Epithelial cell of proximal tubule (primary cell): ENCODE measurements around the gene ALDOB. TPM values are rescaled to one million over a fixed set of nuclear protein-coding genes. Genes with fewer than 3 reads are reported as not detected.

ENCODE experiments used
- DNase-seq: peaks from one replicate; pipeline ENCODE4 v3.0.0-alpha.2; 2011; ENCODE audit warnings: low read depth
- H3K4me3 ChIP-seq: 2 replicates; pipeline ENCODE4 v1.5.1; 2011; ENCODE audit warnings: low read depth, mild to moderate bottlenecking, low read length
- CTCF ChIP-seq: conservative IDR thresholded peaks from 2 replicates; pipeline ENCODE4 v1.5.1; 2012; ENCODE audit warnings: low read depth, mild to moderate bottlenecking, low read length
- total RNA-seq: library from RNA; depleted of rRNA; stranded (reverse); fragments of >200 nt; gene quantifications from 2 replicates; pipeline ENCODE4 v1.2.3, GENCODE V29; 2015

ALDOB gene
- total RNA-seq, 1 donor from 2014 or later, result not detected

- no peak overlapping the region for H3K4me3 ChIP-seq
- DNase-seq, result peak; percentile 57
- peak; percentile 90 for TF ChIP-seq CTCF
Measured at GRCh38 chr9:101458963-101459631, 23.5 kb upstream of the ALDOB start.

GRCh38 chr9:101457003-101457402 lies 21.4 kb upstream of the ALDOB start:
- H3K4me3 ChIP-seq, result no peak overlapping the region
- peak; percentile 28 for TF ChIP-seq CTCF
- DNase-seq, result no peak

GRCh38 chr9:101455656-101456240 lies 20.2 kb upstream of the ALDOB start:
- TF ChIP-seq CTCF, result no peak
- no peak for DNase-seq
- no peak overlapping the region for H3K4me3 ChIP-seq

GRCh38 chr9:101453776-101454570 lies 18.4 kb upstream of the ALDOB start:
- no peak for DNase-seq
- no peak for TF ChIP-seq CTCF
- H3K4me3 ChIP-seq, result no peak overlapping the region

GRCh38 chr9:101451498-101451897 lies 15.9 kb upstream of the ALDOB start:
- no peak for DNase-seq
- no peak overlapping the region for H3K4me3 ChIP-seq
- TF ChIP-seq CTCF, result no peak

- DNase-seq, result no peak
- H3K4me3 ChIP-seq, result no peak overlapping the region
- no peak for TF ChIP-seq CTCF
Measured at GRCh38 chr9:101450931-101451330, 15.4 kb upstream of the ALDOB start.
